Breast epithelium (tissue), 4 donors: Measurements from ENCODE around the gene INAFM2. TPM values are rescaled to one million over a fixed set of nuclear protein-coding genes. Genes with fewer than 3 reads are reported as not detected.

Experiments used
- DNase-seq, 2 donors: peaks; one replicate each; pipeline ENCODE4 v3.0.0-alpha.2; 2019; ENCODE audit warnings: low spot score in 2 of 2
- H3K27ac ChIP-seq, 2 donors: fragments of 200-600 bp; sonication (generic) in 1 of 2; one replicate each; pipeline ENCODE4 v1.5.1; 2016 to 2019; ENCODE audit warnings: mild to moderate bottlenecking in 1 of 2
- H3K27me3 ChIP-seq, 2 donors: fragments of 200-600 bp; sonication (generic) in 1 of 2; one replicate each; pipeline versions ENCODE4 v1.5.1 to v1.6.0; 2017 to 2019; ENCODE audit warnings: control low read depth in 1 of 2, mild to moderate bottlenecking in 1 of 2
- H3K36me3 ChIP-seq: fragments of 200-600 bp; one replicate; pipeline ENCODE4 v1.5.1; 2019
- H3K4me1 ChIP-seq, 2 donors: fragments of 200-600 bp; sonication (generic); one replicate each; pipeline ENCODE4 v1.5.1; 2016 to 2019; ENCODE audit warnings: control low read depth in 1 of 2
- H3K4me3 ChIP-seq, 3 donors: fragments of 200-600 bp; sonication (generic); 1 replicate in 2 of 3; 2 replicates in 1 of 3; pipeline ENCODE4 v1.5.1; 2016 to 2019; ENCODE audit warnings: mild to moderate bottlenecking in 3 of 3, moderate library complexity in 2 of 3
- H3K9me3 ChIP-seq, 2 donors: fragments of 200-600 bp; sonication (generic) in 1 of 2; one replicate each; pipeline ENCODE4 v1.5.1; 2016 to 2019; ENCODE audit warnings: control low read depth in 1 of 2
- CTCF ChIP-seq, 3 donors: fragments of 450-650 bp; IDR thresholded peaks; one replicate each; pipeline ENCODE4 v1.5.1; 2016 to 2017; ENCODE audit warnings: antibody characterized with exemption in 3 of 3, mild to moderate bottlenecking in 3 of 3, moderate library complexity in 3 of 3
- POLR2A ChIP-seq: fragments of 450-650 bp; IDR thresholded peaks from one replicate; pipeline ENCODE4 v1.6.1; 2016; ENCODE audit warnings: antibody characterized with exemption, mild to moderate bottlenecking, moderate library complexity
- POLR2AphosphoS5 ChIP-seq, 3 donors: sonication (generic); formaldehyde crosslinking; IDR thresholded peaks; one replicate each; pipeline ENCODE4 v1.6.1; 2017; ENCODE audit warnings: antibody characterized with exemption in 3 of 3
- intact Hi-C: fragments of 100-400 bp; cut with DNase I; formaldehyde crosslinking; loops from one replicate; pipeline ENCODE4 v1.15.1; 2023; ENCODE audit warnings: low total_unique reads
- total RNA-seq, 3 donors: library from RNA; depleted of rRNA; stranded (reverse); fragments of >200 nt; gene quantifications; one replicate each; pipeline ENCODE4 v1.1.0, GENCODE V29; 2016

Gene INAFM2
- total RNA-seq, 3 donors from 2014 or later, result 5.1 to 17.3 (median 12.5) TPM

DNA sequence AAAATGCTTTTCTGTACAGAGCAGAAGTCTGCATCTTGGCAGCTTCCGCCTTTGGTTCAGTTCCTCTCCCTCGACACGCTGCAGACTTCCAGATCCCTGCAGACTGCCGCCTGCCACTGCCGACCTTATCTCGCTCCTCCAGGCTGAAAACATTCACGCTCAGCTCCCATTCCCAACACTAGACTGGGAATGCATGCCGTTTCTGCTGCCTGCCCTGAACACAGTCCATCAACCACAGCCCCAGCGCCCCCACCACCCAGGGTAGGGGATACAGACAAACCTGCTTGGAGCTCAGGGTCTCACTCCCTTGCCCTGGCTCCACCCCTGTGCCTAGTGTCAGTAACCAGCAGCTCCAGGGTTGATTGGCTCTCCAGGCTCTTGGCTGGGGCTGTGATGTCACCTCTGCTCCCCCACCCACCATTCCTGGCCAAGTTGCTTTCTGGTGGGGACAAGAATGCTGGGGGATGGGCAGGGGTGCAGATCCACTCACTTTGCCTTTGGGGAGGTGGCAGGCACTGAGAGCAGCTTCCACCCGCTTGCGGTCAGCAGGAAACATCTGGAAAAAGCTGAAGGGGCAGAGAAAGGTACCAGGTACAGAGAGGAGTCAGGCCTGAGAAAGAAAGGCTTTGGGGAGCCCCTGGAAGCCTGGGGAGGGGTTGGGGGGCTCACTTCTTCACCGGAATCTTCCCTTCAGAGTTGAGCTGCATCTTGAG is 21.9 kb upstream of the INAFM2 start:
- no peak for TF ChIP-seq POLR2AphosphoS5 (IDR thresholded peaks at IDR 0.05)
- TF ChIP-seq CTCF (IDR thresholded peaks at IDR 0.05), result no peak
- TF ChIP-seq POLR2A, result no peak
- intact Hi-C loops, result no loop called here
- Histone ChIP-seq H3K4me3 (no peak overlapping the region), H3K27ac (no peak overlapping the region), H3K4me1 (no peaks in the 10 kb centered on the region), H3K9me3 (no peaks in the 10 kb centered on the region), H3K36me3 (no peaks in the 10 kb centered on the region), H3K27me3 (no peaks in the 10 kb centered on the region)
- no peak for DNase-seq

DNA sequence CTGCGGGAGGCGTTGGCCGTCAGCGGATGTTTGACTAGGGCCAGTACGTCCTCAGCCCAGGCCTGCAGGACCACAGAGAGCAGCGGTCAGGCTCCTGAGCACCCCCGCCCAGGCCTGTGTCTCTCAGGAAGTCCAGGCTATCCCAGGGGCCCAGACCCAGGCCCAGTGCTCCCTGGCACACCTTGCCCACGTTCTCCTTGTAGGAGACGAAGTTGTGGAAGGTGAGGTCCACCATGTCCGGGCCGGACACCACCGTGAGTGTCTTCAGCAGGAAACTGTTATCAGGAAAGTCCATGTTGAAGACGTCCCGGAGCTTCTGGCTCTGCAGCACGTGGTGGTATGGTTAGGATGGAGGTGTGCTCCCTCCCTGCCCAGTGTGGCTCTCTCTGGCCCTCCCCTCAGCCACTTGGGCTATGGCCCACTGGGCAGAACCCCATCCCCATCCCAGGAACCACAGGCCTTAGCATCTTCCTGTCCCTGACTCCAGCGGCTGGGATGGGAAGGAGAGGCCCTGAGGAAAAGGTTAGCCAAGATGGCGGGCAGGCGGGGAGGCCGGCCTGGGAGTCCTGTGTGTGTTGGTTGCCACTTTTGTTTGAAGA is 21.1 kb upstream of the INAFM2 start:
- Histone ChIP-seq H3K27ac (no peak overlapping the region), H3K4me3 (no peak overlapping the region), H3K27me3 (no peaks in the 10 kb centered on the region), H3K4me1 (no peaks in the 10 kb centered on the region), H3K36me3 (no peaks in the 10 kb centered on the region), H3K9me3 (no peaks in the 10 kb centered on the region)
- intact Hi-C loops, result no loop called here
- DNase-seq, result no peak
- TF ChIP-seq CTCF (IDR thresholded peaks at IDR 0.05), result no peak
- TF ChIP-seq POLR2AphosphoS5 (IDR thresholded peaks at IDR 0.05), result no peak
- TF ChIP-seq POLR2A, result no peak

- no peak for DNase-seq
- H3K36me3 ChIP-seq, result no peaks in the 10 kb centered on the region
- intact Hi-C loops, result no loop called here
- TF ChIP-seq POLR2A (no peak), CTCF (IDR thresholded peaks at IDR 0.05) (no peak)
- no peak overlapping the region for H3K4me3 ChIP-seq
- no peaks in the 10 kb centered on the region for H3K9me3 ChIP-seq
- H3K4me1 ChIP-seq, result no peaks in the 10 kb centered on the region
- H3K27ac ChIP-seq, result no peak overlapping the region
- H3K27me3 ChIP-seq, result no peaks in the 10 kb centered on the region
These were observed 20.5 kb upstream of the INAFM2 start for GRCh38 chr15:40302981-40303380.

DNA sequence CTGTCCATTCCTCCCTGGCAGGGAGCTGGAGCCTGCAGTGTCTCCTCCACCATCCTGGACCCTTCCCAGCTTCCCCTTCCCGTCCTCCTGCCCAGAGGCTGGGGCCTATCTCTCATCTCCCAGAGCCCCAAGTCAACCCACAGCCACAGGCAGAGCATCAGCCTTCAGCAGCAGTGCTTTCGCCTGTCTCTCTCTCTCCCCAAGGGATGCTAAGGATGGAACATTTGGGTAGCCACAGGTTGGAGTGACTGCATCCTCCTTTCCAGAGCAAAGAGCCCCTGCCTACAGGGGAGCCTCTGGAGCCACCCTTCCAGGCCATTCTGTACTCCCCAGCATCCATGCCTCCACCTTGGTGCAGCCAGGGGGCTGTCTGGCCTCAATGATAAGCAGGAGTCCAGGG is 19.9 kb upstream of the INAFM2 start:
- no peak overlapping the region for H3K4me3 ChIP-seq

More for the DNA sequence above, 19.9 kb upstream of the INAFM2 start:
- H3K27me3 ChIP-seq, result no peaks in the 10 kb centered on the region
- no peaks in the 10 kb centered on the region for H3K36me3 ChIP-seq
- no peak for DNase-seq
- H3K9me3 ChIP-seq, result no peaks in the 10 kb centered on the region
- intact Hi-C loops, result no loop called here
- TF ChIP-seq POLR2A (no peak), CTCF (IDR thresholded peaks at IDR 0.05) (no peak), POLR2AphosphoS5 (IDR thresholded peaks at IDR 0.05) (no peak)
- H3K27ac ChIP-seq, result no peak overlapping the region
- H3K4me1 ChIP-seq, result no peaks in the 10 kb centered on the region
